ENCODE measurements around the gene MEP1A.

- no peak for TF ChIP-seq ATF3 (IDR thresholded peaks at IDR 0.05)
- TF ChIP-seq ATF3 (CRISPR knock-in tag; conservative IDR thresholded peaks at IDR 0.05) = no peak
- no peak for TF ChIP-seq BRF1 (IDR thresholded peaks at IDR 0.05; ENCODE audit: borderline replicate concordance, extremely low read depth, insufficient read length)
- TF ChIP-seq ZNF512 (tag; IDR thresholded peaks at IDR 0.05) = no peak
- no peak for TF ChIP-seq FOXJ3 (CRISPR knock-in tag; IDR thresholded peaks at IDR 0.05)
- no peak for TF ChIP-seq MAX (CRISPR knock-in tag; IDR thresholded peaks at IDR 0.05)
- TF ChIP-seq TFE3 (CRISPR knock-in tag; IDR thresholded peaks at IDR 0.05) = no peak
- TF ChIP-seq JUND (IDR thresholded peaks at IDR 0.05; ENCODE audit: borderline replicate concordance, low read depth, low read length) = no peak
- no peak for TF ChIP-seq JUND (tag; IDR thresholded peaks at IDR 0.05; ENCODE audit: borderline replicate concordance, low read depth, low read length)
- TF ChIP-seq IRF9 (tag; IDR thresholded peaks at IDR 0.05) = no peak
- no peak for TF ChIP-seq TCF7L2 (IDR thresholded peaks at IDR 0.05; ENCODE audit: low read depth, low read length)
- no peak for TF ChIP-seq GATAD2A (IDR thresholded peaks at IDR 0.05)
- no peak for TF ChIP-seq BACH1 (tag; IDR thresholded peaks at IDR 0.05)
- no peak for TF ChIP-seq POLR2AphosphoS5 (IDR thresholded peaks at IDR 0.05; ENCODE audit: control insufficient read depth, insufficient read depth, low read depth, low read length)
Observed at GRCh38 chr6:46772016-46772415, 21.2 kb upstream of the MEP1A start.

Data from K562 (cell line).